ENCODE measurements around the gene CERS6.

DNA sequence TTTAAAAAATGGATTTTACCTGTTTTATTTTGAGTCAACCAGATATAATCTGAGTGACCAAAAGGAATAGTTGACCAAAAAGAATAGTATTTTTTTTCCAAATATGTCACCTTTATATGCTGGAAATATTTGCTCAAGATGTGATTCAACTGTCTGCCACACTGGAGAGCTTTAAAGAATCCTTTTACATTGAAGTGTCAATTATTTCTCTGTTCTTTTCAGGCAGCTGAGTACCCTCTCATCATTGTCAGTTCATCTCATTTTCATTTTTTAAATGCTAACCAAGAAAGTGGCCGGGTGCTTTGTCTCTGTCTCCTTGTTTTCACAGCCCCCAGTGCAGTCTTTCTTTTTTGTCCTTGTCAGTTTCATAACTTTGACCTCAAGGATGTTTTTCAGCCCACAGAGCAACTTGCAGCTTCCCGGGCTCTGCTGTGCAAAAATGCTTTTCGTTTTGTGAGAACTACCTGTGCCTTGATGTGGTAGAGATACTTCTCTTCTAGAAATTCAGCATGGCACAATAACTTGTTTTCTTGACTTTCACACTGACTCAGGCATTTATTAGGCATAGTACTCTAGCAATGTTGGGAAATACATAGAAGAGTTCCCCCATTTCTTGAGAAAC lies 23.4 kb upstream of the CERS6 start:
- TF ChIP-seq, protein P1, sequence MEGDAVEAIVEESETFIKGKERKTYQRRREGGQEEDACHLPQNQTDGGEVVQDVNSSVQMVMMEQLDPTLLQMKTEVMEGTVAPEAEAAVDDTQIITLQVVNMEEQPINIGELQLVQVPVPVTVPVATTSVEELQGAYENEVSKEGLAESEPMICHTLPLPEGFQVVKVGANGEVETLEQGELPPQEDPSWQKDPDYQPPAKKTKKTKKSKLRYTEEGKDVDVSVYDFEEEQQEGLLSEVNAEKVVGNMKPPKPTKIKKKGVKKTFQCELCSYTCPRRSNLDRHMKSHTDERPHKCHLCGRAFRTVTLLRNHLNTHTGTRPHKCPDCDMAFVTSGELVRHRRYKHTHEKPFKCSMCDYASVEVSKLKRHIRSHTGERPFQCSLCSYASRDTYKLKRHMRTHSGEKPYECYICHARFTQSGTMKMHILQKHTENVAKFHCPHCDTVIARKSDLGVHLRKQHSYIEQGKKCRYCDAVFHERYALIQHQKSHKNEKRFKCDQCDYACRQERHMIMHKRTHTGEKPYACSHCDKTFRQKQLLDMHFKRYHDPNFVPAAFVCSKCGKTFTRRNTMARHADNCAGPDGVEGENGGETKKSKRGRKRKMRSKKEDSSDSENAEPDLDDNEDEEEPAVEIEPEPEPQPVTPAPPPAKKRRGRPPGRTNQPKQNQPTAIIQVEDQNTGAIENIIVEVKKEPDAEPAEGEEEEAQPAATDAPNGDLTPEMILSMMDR (IDR thresholded peaks at IDR 0.05) = no peak
- TF ChIP-seq POLR2A (IDR thresholded peaks at IDR 0.05) = no peak

Measured in testis (tissue), 2 donors.